Spleen (tissue), 7 donors: ENCODE measurements around the gene SYT14.

Experiments used
- POLR2A ChIP-seq, 3 donors: fragments of 450-650 bp; IDR thresholded peaks; one replicate each; pipeline ENCODE4 v1.5.1; 2017; ENCODE audit warnings: antibody characterized with exemption in 3 of 3, mild to moderate bottlenecking in 1 of 3
- TF ChIP-seq, protein P1 (sequence below), 11 experiments: fragments of 200-600 bp in 7 of 11; fragments of 450-650 bp in 4 of 11; sonication (generic) in 4 of 11; IDR thresholded peaks in 8 of 11; conservative IDR thresholded peaks in 3 of 11; 1 replicate in 7 of 11; 2 replicates in 4 of 11; pipeline versions ENCODE4 v1.4.0 to v1.8.0; 2016 to 2021; ENCODE audit warnings: antibody characterized with exemption in 11 of 11, inconsistent platforms in 4 of 11, mild to moderate bottlenecking in 1 of 11
- donor health status: DM: no; HTN: no; CAD: no; lungs with moderate emphysema.
- donor health status: DM: no; HTN: no; CAD: no.
- donor health status: DM: no; HTN: no; CAD: no.

DNA sequence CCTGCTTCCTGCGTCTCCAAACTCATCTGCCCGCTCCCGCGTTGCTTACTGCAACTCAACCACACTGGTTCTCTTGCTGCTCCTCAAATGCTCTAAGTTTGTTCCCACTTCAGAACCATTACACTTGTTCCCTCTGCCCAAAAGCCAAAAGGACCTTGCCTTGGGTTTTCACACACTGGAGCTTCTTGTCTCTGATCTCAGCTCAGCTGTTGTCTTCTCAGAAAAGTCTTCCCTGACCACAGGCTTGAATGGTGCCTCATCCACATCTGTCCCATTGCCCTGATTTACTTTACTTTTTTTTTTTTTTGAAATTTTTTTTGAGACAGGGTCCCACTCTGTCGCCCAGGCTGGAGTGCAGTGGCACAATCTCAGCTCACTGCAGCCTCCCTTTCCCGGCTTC, 44.3 kb upstream of the SYT14 start:
- TF ChIP-seq, protein P1, sequence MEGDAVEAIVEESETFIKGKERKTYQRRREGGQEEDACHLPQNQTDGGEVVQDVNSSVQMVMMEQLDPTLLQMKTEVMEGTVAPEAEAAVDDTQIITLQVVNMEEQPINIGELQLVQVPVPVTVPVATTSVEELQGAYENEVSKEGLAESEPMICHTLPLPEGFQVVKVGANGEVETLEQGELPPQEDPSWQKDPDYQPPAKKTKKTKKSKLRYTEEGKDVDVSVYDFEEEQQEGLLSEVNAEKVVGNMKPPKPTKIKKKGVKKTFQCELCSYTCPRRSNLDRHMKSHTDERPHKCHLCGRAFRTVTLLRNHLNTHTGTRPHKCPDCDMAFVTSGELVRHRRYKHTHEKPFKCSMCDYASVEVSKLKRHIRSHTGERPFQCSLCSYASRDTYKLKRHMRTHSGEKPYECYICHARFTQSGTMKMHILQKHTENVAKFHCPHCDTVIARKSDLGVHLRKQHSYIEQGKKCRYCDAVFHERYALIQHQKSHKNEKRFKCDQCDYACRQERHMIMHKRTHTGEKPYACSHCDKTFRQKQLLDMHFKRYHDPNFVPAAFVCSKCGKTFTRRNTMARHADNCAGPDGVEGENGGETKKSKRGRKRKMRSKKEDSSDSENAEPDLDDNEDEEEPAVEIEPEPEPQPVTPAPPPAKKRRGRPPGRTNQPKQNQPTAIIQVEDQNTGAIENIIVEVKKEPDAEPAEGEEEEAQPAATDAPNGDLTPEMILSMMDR (IDR thresholded peaks at IDR 0.05 in 8 of 11, conservative IDR thresholded peaks at IDR 0.05 in 3 of 11), result no peak
- no peak for TF ChIP-seq POLR2A (IDR thresholded peaks at IDR 0.05)
